MCF 10A (cell line): Measurements from ENCODE around the gene CHST11. TPM values are rescaled to one million over a fixed set of nuclear protein-coding genes. Genes with fewer than 3 reads are reported as not detected.

Experiments
- BruUV-seq: library from RNA; stranded (reverse); fragments of 400-500 nt; replicated peaks from 2 replicates; lab custom pipeline; 2021; lab: Mats Ljungman, UMichigan
- CTCF ChIA-PET: fragments of 300-600 bp; sonication (Branson Sonifier 250); formaldehyde crosslinking; extraction: SDS; loops from one replicate; lab custom pipeline; 2021; ENCODE audit warnings: antibody characterized with exemption, inconsistent platforms; lab: Yijun Ruan, JAX
- POLR2A ChIA-PET: fragments of 300-600, 350-650 bp; sonication (Branson Sonifier 250); formaldehyde crosslinking; extraction: SDS; loops from one replicate; lab custom pipeline; 2020; ENCODE audit warnings: antibody characterized with exemption, inconsistent platforms; lab: Yijun Ruan, JAX
- DNase-seq: peaks from one replicate; pipeline ENCODE4 v3.0.0-alpha.2; 2018; ENCODE audit not compliant: unreplicated experiment
- H3K27ac Mint-ChIP-seq: one replicate; pipeline ENCODE4 v1.8.0; 2022; ENCODE audit warnings: mild to moderate bottlenecking, low read depth, mixed read lengths; ENCODE audit not compliant: unreplicated experiment
- H3K27me3 Mint-ChIP-seq: one replicate; pipeline ENCODE4 v1.8.0; 2022; ENCODE audit warnings: mixed read lengths; ENCODE audit not compliant: insufficient read depth, unreplicated experiment
- H3K36me3 Mint-ChIP-seq: one replicate; pipeline ENCODE4 v1.8.0; 2022; ENCODE audit warnings: mild to moderate bottlenecking, moderate library complexity, mixed read lengths; ENCODE audit not compliant: insufficient read depth, unreplicated experiment
- H3K4me1 Mint-ChIP-seq: one replicate; pipeline ENCODE4 v1.8.0; 2022; ENCODE audit warnings: mixed read lengths; ENCODE audit not compliant: insufficient read depth, unreplicated experiment
- H3K4me3 Mint-ChIP-seq: one replicate; pipeline ENCODE4 v1.8.0; 2022; ENCODE audit warnings: mild to moderate bottlenecking, moderate library complexity, mixed read lengths; ENCODE audit not compliant: unreplicated experiment
- H3K9me3 Mint-ChIP-seq: one replicate; pipeline ENCODE4 v1.8.0; 2022; ENCODE audit warnings: mixed read lengths; ENCODE audit not compliant: unreplicated experiment
- intact Hi-C: fragments of 100-400 bp; cut with micrococcal nuclease; formaldehyde crosslinking; loops from 2 replicates; pipeline ENCODE4 v1.14.1; 2022
- total RNA-seq: library from RNA; stranded (reverse); gene quantifications from 2 replicates; pipeline ENCODE4 v1.2.3, GENCODE V29; 2022
- TF ChIP-seq, protein P1 (sequence below): fragments of 200-600 bp; IDR thresholded peaks from one replicate; pipeline ENCODE4 v1.8.0; 2022; ENCODE audit warnings: antibody characterized with exemption, mild to moderate bottlenecking; ENCODE audit not compliant: unreplicated experiment

CHST11 gene
- total RNA-seq, 1 experiment from 2014 or later = 5.3 TPM

DNA sequence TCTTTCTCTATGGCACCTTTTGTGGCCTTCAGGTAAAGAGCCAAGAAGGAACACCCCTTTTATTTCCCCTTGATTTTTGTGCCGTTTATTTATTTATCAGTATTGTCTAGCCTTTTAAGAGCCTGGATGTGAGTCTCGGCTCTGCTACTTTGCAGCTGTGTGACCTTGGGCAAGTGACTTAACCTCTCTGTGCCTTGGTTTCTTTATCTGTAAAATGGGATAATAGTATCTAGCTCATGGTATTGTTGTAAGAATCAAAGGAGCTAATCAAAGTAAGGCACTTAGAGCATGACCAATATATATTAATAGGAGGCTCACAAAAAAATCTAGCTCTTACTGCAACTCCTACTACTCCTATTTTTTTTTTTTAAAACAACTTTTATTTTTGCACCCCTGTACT is 179.7 kb downstream of the CHST11 start:
- no peak for DNase-seq
- H3K4me3 Mint-ChIP-seq = no peak overlapping the region
- BruUV-seq = no TSS peak
- ChIA-PET POLR2A (no interaction called here), CTCF (interaction anchor here (0.5 to 0.9 kb wide), 3 partner anchors 16 to 255 kb away, joined by 3 to 5 read pairs (median 3); no protein-coding TSS in a partner anchor)
- no peaks in the 10 kb centered on the region for H3K27me3 Mint-ChIP-seq
- H3K9me3 Mint-ChIP-seq = no peaks in the 10 kb centered on the region
- no peaks in the 10 kb centered on the region for H3K4me1 Mint-ChIP-seq
- TF ChIP-seq, protein P1, sequence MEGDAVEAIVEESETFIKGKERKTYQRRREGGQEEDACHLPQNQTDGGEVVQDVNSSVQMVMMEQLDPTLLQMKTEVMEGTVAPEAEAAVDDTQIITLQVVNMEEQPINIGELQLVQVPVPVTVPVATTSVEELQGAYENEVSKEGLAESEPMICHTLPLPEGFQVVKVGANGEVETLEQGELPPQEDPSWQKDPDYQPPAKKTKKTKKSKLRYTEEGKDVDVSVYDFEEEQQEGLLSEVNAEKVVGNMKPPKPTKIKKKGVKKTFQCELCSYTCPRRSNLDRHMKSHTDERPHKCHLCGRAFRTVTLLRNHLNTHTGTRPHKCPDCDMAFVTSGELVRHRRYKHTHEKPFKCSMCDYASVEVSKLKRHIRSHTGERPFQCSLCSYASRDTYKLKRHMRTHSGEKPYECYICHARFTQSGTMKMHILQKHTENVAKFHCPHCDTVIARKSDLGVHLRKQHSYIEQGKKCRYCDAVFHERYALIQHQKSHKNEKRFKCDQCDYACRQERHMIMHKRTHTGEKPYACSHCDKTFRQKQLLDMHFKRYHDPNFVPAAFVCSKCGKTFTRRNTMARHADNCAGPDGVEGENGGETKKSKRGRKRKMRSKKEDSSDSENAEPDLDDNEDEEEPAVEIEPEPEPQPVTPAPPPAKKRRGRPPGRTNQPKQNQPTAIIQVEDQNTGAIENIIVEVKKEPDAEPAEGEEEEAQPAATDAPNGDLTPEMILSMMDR = no peak
- intact Hi-C loops = no loop called here
- no peaks in the 10 kb centered on the region for H3K36me3 Mint-ChIP-seq
- H3K27ac Mint-ChIP-seq = no peak overlapping the region

DNA sequence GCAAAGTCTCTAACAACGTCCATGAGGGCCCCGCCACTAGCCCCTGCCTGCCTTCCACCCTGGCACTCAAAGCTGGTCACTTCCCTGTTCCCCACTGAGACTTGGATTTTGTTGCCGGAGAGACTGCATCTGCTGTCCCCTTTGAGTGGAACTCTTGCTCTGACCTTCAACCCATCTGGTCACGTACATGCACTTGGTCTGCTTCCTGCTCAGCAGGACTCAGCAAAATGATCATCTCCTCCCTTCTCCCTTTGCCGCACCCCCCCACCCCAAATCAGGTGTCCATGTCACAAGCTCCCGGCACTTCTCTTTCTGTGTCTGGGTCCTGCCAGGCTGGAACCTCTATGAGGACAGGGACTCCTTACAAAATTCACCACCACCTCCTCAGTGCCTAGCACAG is 180.9 kb downstream of the CHST11 start:
- no peaks in the 10 kb centered on the region for H3K4me1 Mint-ChIP-seq
- H3K4me3 Mint-ChIP-seq = no peak overlapping the region
- TF ChIP-seq, protein P1 = no peak
- H3K27me3 Mint-ChIP-seq = no peaks in the 10 kb centered on the region
- ChIA-PET POLR2A (no interaction called here), CTCF (interaction anchor here (1.1 kb wide), 1 partner anchor 30 kb away, joined by 3 read pairs; no protein-coding TSS in a partner anchor)
- peak overlapping the region; percentile 3 for H3K27ac Mint-ChIP-seq
- intact Hi-C loops = no loop called here
- no peaks in the 10 kb centered on the region for H3K36me3 Mint-ChIP-seq
- H3K9me3 Mint-ChIP-seq = no peaks in the 10 kb centered on the region
- DNase-seq = no peak
- no TSS peak for BruUV-seq

DNA sequence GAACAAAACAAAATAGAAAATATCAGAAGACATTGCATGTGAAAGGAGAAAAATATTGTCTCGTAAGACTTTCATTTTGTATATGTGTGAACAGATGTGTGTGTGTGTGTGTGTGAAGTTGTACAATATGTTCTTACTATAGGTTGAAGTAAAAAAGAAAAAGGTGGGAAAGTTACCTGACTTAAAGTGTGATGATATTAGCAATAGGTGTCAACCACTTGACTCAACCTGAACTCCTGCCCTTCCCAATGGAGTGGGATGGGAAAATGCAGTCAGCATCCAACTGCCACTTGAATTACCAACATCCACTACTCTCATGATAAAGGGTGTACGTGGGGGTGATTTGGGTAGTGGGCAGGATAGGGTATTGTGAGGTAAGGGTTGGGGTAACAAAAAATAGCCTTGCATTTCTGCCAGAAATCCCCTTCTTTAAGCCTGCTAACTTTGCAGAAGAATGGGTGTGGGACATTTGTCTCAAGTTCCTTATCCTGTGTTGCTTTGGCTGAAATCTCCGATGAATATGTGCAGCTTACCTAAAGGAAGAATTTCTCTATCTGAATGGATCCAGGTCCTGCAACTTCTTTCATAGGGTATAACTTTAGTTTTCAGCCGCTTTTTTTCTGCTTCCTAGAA is 181.6 kb downstream of the CHST11 start:
- no peaks in the 10 kb centered on the region for H3K36me3 Mint-ChIP-seq
- no peak for DNase-seq
- intact Hi-C loops = no loop called here
- H3K27ac Mint-ChIP-seq = peak overlapping the region; percentile 3
- TF ChIP-seq, protein P1 = no peak
- POLR2A ChIA-PET = interaction anchor here (0.7 to 1.6 kb wide), 2 partner anchors 23 to 30 kb away, joined by 3 to 4 read pairs; no protein-coding TSS in a partner anchor
- no peak overlapping the region for H3K4me3 Mint-ChIP-seq
- H3K4me1 Mint-ChIP-seq = no peaks in the 10 kb centered on the region
- H3K27me3 Mint-ChIP-seq = no peaks in the 10 kb centered on the region
- CTCF ChIA-PET = interaction anchor here (1.1 kb wide), 1 partner anchor 29 kb away, joined by 3 read pairs; no protein-coding TSS in a partner anchor
- H3K9me3 Mint-ChIP-seq = no peaks in the 10 kb centered on the region
- BruUV-seq = no TSS peak

DNA sequence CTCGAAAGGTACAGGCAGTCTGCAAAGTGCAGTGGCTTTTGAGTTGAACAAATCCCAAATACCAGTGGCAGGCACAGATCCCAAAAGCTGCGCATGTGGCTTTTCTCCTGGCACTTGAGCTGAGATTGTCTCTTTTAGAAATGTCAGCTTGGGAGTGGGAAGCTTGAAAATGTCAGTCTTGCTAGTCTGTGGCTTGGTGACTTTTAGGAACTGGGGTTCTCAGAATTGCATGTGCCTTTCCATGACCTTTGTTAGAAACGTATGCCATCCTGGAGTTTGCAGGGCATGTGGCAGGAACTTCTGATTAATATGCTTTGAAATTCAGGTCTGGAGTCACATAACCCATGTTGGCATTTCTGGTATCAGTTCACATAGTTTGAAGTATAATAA is 182.1 kb downstream of the CHST11 start:
- intact Hi-C loops = no loop called here
- CTCF ChIA-PET = no interaction called here

More for the DNA sequence above, 182.1 kb downstream of the CHST11 start:
- no peaks in the 10 kb centered on the region for H3K9me3 Mint-ChIP-seq
- no peaks in the 10 kb centered on the region for H3K27me3 Mint-ChIP-seq
- TF ChIP-seq, protein P1 = no peak
- H3K4me3 Mint-ChIP-seq = no peak overlapping the region
- no TSS peak for BruUV-seq
- DNase-seq = no peak
- H3K27ac Mint-ChIP-seq = no peak overlapping the region
- POLR2A ChIA-PET = interaction anchor here (0.7 to 1.6 kb wide), 2 partner anchors 22 to 30 kb away, joined by 3 to 4 read pairs; no protein-coding TSS in a partner anchor
- no peaks in the 10 kb centered on the region for H3K4me1 Mint-ChIP-seq
- H3K36me3 Mint-ChIP-seq = no peaks in the 10 kb centered on the region
